Caco-2 (cell line): Measurements from ENCODE around the gene TRPV4. TPM values are rescaled to one million over a fixed set of nuclear protein-coding genes. Genes with fewer than 3 reads are reported as not detected.

ENCODE experiments used
- BruUV-seq: library from RNA; stranded (reverse); fragments of 400-500 nt; replicated peaks from 2 replicates; lab custom pipeline; 2021; lab: Mats Ljungman, UMichigan
- CTCF ChIA-PET: fragments of 300-600 bp; sonication (Branson Sonifier 250); formaldehyde crosslinking; loops from one replicate; lab custom pipeline; 2022; ENCODE audit warnings: antibody characterized with exemption; lab: Charles Lee
- POLR2A ChIA-PET: fragments of 300-600 bp; sonication (Branson Sonifier 250); formaldehyde crosslinking; loops from one replicate; lab custom pipeline; 2022; ENCODE audit warnings: antibody characterized with exemption; lab: Charles Lee
- DNase-seq, 2 experiments: peaks; one replicate each; pipeline versions ENCODE4 v3.0.0 to v3.0.0-alpha.2; 2020 to 2022
- H3K27me3 ChIP-seq: replicated peaks from 2 replicates; pipeline ENCODE4 v1.6.0; 2011; ENCODE audit warnings: low read length; ENCODE audit not compliant: control insufficient read depth, insufficient read depth
- H3K36me3 ChIP-seq: 2 replicates; pipeline ENCODE4 v1.5.1; 2011; ENCODE audit warnings: low read length; ENCODE audit not compliant: control insufficient read depth, insufficient read depth
- H3K4me1 ChIP-seq: fragments of 250-450 bp; sonication (Bioruptor Pico); 2 replicates; pipeline ENCODE4 v1.5.1; 2020; ENCODE audit warnings: mild to moderate bottlenecking
- H3K4me3 ChIP-seq: 2 replicates; pipeline ENCODE4 v1.5.1; 2011; ENCODE audit warnings: low read depth, mild to moderate bottlenecking, control low read depth, low read length
- H3K9me3 ChIP-seq: fragments of 250-450 bp; sonication (Bioruptor Pico); 2 replicates; pipeline ENCODE4 v1.5.1; 2020; ENCODE audit warnings: mild to moderate bottlenecking, moderate library complexity
- H3K27ac Mint-ChIP-seq: one replicate; pipeline ENCODE4 v1.8.0; 2022; ENCODE audit warnings: mixed read lengths; ENCODE audit not compliant: unreplicated experiment
- H3K27me3 Mint-ChIP-seq: one replicate; pipeline ENCODE4 v1.8.0; 2022; ENCODE audit warnings: mixed read lengths; ENCODE audit not compliant: insufficient read depth, unreplicated experiment
- H3K36me3 Mint-ChIP-seq: one replicate; pipeline ENCODE4 v1.8.0; 2022; ENCODE audit warnings: mild to moderate bottlenecking, mixed read lengths; ENCODE audit not compliant: insufficient read depth, unreplicated experiment
- H3K4me1 Mint-ChIP-seq: one replicate; pipeline ENCODE4 v1.8.0; 2022; ENCODE audit warnings: low read depth, mixed read lengths; ENCODE audit not compliant: unreplicated experiment
- H3K4me3 Mint-ChIP-seq: one replicate; pipeline ENCODE4 v1.8.0; 2022; ENCODE audit warnings: mild to moderate bottlenecking, moderate library complexity, mixed read lengths; ENCODE audit not compliant: unreplicated experiment
- H3K9me3 Mint-ChIP-seq: one replicate; pipeline ENCODE4 v1.8.0; 2022; ENCODE audit warnings: mixed read lengths; ENCODE audit not compliant: unreplicated experiment
- intact Hi-C: fragments of 100-400 bp; cut with micrococcal nuclease; formaldehyde crosslinking; loops from one replicate; pipeline ENCODE4 v1.10.0; 2022; ENCODE audit not compliant: unreplicated experiment
- total RNA-seq: library from RNA; stranded (reverse); gene quantifications from 2 replicates; pipeline ENCODE4 v1.2.3, GENCODE V29; 2022
- TF ChIP-seq, protein P1 (sequence below), 2 experiments: fragments of 200-600 bp in 1 of 2; IDR thresholded peaks; 1 replicate in 1 of 2; 2 replicates in 1 of 2; pipeline versions ENCODE4 v1.5.1 to v1.8.0; 2011 to 2022; ENCODE audit warnings: antibody characterized with exemption in 1 of 2, control low read depth in 1 of 2, inconsistent platforms in 1 of 2, low read depth in 1 of 2, low read length in 1 of 2, mild to moderate bottlenecking in 1 of 2, moderate library complexity in 1 of 2; ENCODE audit not compliant: insufficient read depth in 1 of 2, severe bottlenecking in 1 of 2, unreplicated experiment in 1 of 2

Gene TRPV4
- total RNA-seq, 1 experiment from 2014 or later = not detected

DNA sequence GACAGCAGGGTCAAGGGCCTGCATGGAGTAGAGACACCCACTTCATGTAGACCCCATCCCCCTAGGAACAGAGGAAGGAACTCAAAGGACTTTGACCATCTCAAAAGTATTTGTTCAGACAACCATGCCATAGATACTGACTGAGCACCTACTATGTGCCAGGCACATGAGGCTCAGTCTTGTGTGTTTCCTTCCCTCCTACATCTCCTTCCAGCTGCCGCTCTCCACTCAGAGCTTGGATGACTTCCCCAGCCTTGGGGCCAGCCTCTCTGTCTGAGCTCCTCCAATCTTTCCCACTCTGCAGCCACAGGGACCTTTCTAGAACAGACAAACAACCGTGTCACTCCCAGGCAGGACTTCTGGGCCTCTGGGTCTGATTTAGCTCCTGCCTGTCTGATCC is 2.5 kb downstream of the TRPV4 start:
- no peaks in the 10 kb centered on the region for H3K36me3 Mint-ChIP-seq
- CTCF ChIA-PET = interaction anchor here (0.5 to 1.1 kb wide), 2 partner anchors 15 to 30 kb away, joined by 4 to 6 read pairs; no protein-coding TSS in a partner anchor
- H3K9me3 Mint-ChIP-seq = no peaks in the 10 kb centered on the region
- DNase-seq = no peak
- TF ChIP-seq, protein P1, sequence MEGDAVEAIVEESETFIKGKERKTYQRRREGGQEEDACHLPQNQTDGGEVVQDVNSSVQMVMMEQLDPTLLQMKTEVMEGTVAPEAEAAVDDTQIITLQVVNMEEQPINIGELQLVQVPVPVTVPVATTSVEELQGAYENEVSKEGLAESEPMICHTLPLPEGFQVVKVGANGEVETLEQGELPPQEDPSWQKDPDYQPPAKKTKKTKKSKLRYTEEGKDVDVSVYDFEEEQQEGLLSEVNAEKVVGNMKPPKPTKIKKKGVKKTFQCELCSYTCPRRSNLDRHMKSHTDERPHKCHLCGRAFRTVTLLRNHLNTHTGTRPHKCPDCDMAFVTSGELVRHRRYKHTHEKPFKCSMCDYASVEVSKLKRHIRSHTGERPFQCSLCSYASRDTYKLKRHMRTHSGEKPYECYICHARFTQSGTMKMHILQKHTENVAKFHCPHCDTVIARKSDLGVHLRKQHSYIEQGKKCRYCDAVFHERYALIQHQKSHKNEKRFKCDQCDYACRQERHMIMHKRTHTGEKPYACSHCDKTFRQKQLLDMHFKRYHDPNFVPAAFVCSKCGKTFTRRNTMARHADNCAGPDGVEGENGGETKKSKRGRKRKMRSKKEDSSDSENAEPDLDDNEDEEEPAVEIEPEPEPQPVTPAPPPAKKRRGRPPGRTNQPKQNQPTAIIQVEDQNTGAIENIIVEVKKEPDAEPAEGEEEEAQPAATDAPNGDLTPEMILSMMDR (IDR thresholded peaks at IDR 0.05; ENCODE audit: insufficient read depth in 1 of 2, low read depth in 1 of 2, low read length in 1 of 2, severe bottlenecking in 1 of 2, unreplicated experiment in 1 of 2) = no peak
- H3K9me3 ChIP-seq = no peaks in the 10 kb centered on the region
- no peaks in the 10 kb centered on the region for H3K36me3 ChIP-seq
- no peaks in the 10 kb centered on the region; the same call in 1 of the 2 replicates for H3K27me3 ChIP-seq
- peaks cover 10% of the 10 kb centered on the region; the same call in 1 of the 2 replicates for H3K4me1 ChIP-seq
- H3K27me3 Mint-ChIP-seq = no peaks in the 10 kb centered on the region
- H3K27ac Mint-ChIP-seq = no peak overlapping the region
- no peaks in the 10 kb centered on the region for H3K4me1 Mint-ChIP-seq
- BruUV-seq = no TSS peak
- intact Hi-C loops = no loop called here
- POLR2A ChIA-PET = interaction anchor here (0.5 to 0.6 kb wide), 2 partner anchors 320 to 676 kb away, joined by 3 to 9 read pairs; no protein-coding TSS in a partner anchor
- H3K4me3 Mint-ChIP-seq = no peak overlapping the region
- H3K4me3 ChIP-seq = no peak overlapping the region

DNA sequence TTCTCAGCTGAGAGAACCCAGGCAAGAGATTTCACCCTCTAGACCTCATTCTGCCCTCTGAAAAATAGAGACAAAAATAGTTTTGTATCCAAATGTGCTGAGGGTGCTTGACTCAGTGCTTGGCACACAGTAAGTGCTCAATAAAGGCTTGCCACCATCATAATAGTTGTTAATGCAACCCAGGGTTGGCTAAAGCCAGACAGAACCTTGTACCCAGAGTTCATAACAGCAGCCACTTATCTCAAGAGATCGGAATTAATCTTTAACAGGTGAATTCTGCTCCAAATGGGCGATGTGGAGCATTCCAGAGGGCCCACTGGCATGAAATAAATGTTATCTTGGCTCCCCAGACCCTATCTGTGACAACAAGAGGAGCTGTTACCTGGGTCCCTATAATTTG is 2.9 kb downstream of the TRPV4 start:
- Mint-ChIP-seq H3K9me3 (no peaks in the 10 kb centered on the region), H3K4me3 (no peak overlapping the region), H3K27ac (no peak overlapping the region), H3K36me3 (no peaks in the 10 kb centered on the region), H3K4me1 (no peaks in the 10 kb centered on the region), H3K27me3 (no peaks in the 10 kb centered on the region)
- Histone ChIP-seq H3K27me3 (no peaks in the 10 kb centered on the region; the same call in 1 of the 2 replicates), H3K9me3 (no peaks in the 10 kb centered on the region), H3K36me3 (no peaks in the 10 kb centered on the region), H3K4me1 (peaks cover 10% of the 10 kb centered on the region; the same call in 1 of the 2 replicates), H3K4me3 (no peak overlapping the region)
- DNase-seq = no peak
- CTCF ChIA-PET = interaction anchor here (0.5 to 1.1 kb wide), 2 partner anchors 15 to 30 kb away, joined by 4 to 6 read pairs; no protein-coding TSS in a partner anchor
- TF ChIP-seq, protein P1 (IDR thresholded peaks at IDR 0.05; ENCODE audit: insufficient read depth in 1 of 2, low read depth in 1 of 2, low read length in 1 of 2, severe bottlenecking in 1 of 2, unreplicated experiment in 1 of 2) = no peak
- no TSS peak for BruUV-seq
- POLR2A ChIA-PET = interaction anchor here (0.5 to 0.6 kb wide), 2 partner anchors 319 to 675 kb away, joined by 3 to 9 read pairs; no protein-coding TSS in a partner anchor
- intact Hi-C loops = no loop called here

DNA sequence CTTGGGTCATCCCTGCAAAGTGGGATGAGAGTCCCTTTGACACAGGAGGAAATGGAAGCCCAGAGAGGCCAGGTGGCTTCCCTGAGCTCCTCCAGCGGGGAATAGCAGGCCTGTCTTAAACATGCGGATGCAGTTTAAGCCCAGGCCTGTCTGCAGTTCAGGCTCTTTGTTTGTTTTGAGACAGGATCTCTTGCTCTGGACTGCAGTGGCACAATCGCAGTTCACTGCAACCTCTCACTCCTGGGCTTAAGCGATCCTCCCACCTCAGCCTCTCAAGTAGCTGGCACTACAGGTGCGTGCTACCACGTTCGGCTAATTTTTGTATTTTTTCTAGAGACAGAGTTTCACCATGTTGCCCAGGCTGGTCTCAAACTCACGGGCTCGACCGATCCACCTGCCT is 3.5 kb downstream of the TRPV4 start:
- no peak for DNase-seq
- no peak overlapping the region for H3K27ac Mint-ChIP-seq
- H3K36me3 Mint-ChIP-seq = no peaks in the 10 kb centered on the region
- H3K4me1 ChIP-seq = peaks cover 10% of the 10 kb centered on the region; the same call in 1 of the 2 replicates
- POLR2A ChIA-PET = no interaction called here
- no peaks in the 10 kb centered on the region for H3K4me1 Mint-ChIP-seq
- no peak overlapping the region for H3K4me3 ChIP-seq
- H3K9me3 ChIP-seq = no peaks in the 10 kb centered on the region
- TF ChIP-seq, protein P1 (IDR thresholded peaks at IDR 0.05; ENCODE audit: insufficient read depth in 1 of 2, low read depth in 1 of 2, low read length in 1 of 2, severe bottlenecking in 1 of 2, unreplicated experiment in 1 of 2) = no peak
- CTCF ChIA-PET = interaction anchor here (1.0 kb wide), 1 partner anchor 17 kb away, joined by 3 read pairs; no protein-coding TSS in a partner anchor
- H3K9me3 Mint-ChIP-seq = no peaks in the 10 kb centered on the region
- H3K27me3 ChIP-seq = no peaks in the 10 kb centered on the region; the same call in 1 of the 2 replicates
- intact Hi-C loops = no loop called here
- BruUV-seq = no TSS peak
- no peak overlapping the region for H3K4me3 Mint-ChIP-seq
- H3K36me3 ChIP-seq = no peaks in the 10 kb centered on the region
- H3K27me3 Mint-ChIP-seq = no peaks in the 10 kb centered on the region
